ENCODE measurements around the gene SLC6A3. TPM values are rescaled to one million over a fixed set of nuclear protein-coding genes. Genes with fewer than 3 reads are reported as not detected.

SLC6A3 gene
- total and polyA plus RNA-seq, 2 donors (not counting 1 experiment from before 2014, with no cell fraction given): not detected

- Histone ChIP-seq H3K36me3 (ENCODE audit: control insufficient read depth, insufficient read depth, low read length) (no peaks in the 10 kb centered on the region), H3K4me2 (ENCODE audit: extremely low read depth, insufficient read depth, low read length) (no peak overlapping the region), H2AFZ (ENCODE audit: low read length) (no peak overlapping the region), H3K4me3 (replicated peaks in 1 of 4; ENCODE audit: control extremely low read depth in 1 of 4, insufficient read depth in 1 of 4, low read depth in 3 of 4, low read length in 4 of 4) (no peak overlapping the region), H3K9ac (ENCODE audit: insufficient read depth, low read length) (no peak overlapping the region), H3K79me2 (ENCODE audit: control insufficient read depth, insufficient read depth, low read length) (no peaks in the 10 kb centered on the region), H4K20me1 (ENCODE audit: control insufficient read depth, extremely low read depth, insufficient read depth, low read length) (no peaks in the 10 kb centered on the region), H3K4me1 (ENCODE audit: control insufficient read depth, extremely low read depth, insufficient read depth, low read length) (no peaks in the 10 kb centered on the region), H3K9me3 (ENCODE audit: control insufficient read depth, insufficient read depth, low read depth, low read length) (no peaks in the 10 kb centered on the region), H3K27me3 (ENCODE audit: control insufficient read depth, insufficient read depth, low read length) (peaks cover 17% of the 10 kb centered on the region), H3K27ac (ENCODE audit: insufficient read depth, low read length) (no peak overlapping the region)
- TF ChIP-seq CTCF (conservative IDR thresholded peaks at IDR 0.05 in 1 of 2, IDR thresholded peaks at IDR 0.05 in 1 of 2; ENCODE audit: low read depth in 1 of 2, low read length in 2 of 2) (no peak), EZH2 (IDR thresholded peaks at IDR 0.05; ENCODE audit: low read length, missing control alignments) (no peak)
- no peak for DNase-seq (ENCODE audit: low read depth in 2 of 2)
Measured at GRCh38 chr5:1390861-1391600, 54.2 kb downstream of the SLC6A3 start.

- Histone ChIP-seq H3K27ac (ENCODE audit: insufficient read depth, low read length) (no peak overlapping the region), H3K27me3 (ENCODE audit: control insufficient read depth, insufficient read depth, low read length) (peaks cover 17% of the 10 kb centered on the region), H3K36me3 (ENCODE audit: control insufficient read depth, insufficient read depth, low read length) (no peaks in the 10 kb centered on the region), H3K4me3 (replicated peaks in 1 of 4; ENCODE audit: control extremely low read depth in 1 of 4, insufficient read depth in 1 of 4, low read depth in 3 of 4, low read length in 4 of 4) (no peak overlapping the region), H3K79me2 (ENCODE audit: control insufficient read depth, insufficient read depth, low read length) (no peaks in the 10 kb centered on the region), H3K9me3 (ENCODE audit: control insufficient read depth, insufficient read depth, low read depth, low read length) (no peaks in the 10 kb centered on the region), H3K4me2 (ENCODE audit: extremely low read depth, insufficient read depth, low read length) (no peak overlapping the region), H4K20me1 (ENCODE audit: control insufficient read depth, extremely low read depth, insufficient read depth, low read length) (no peaks in the 10 kb centered on the region), H2AFZ (ENCODE audit: low read length) (no peak overlapping the region), H3K4me1 (ENCODE audit: control insufficient read depth, extremely low read depth, insufficient read depth, low read length) (no peaks in the 10 kb centered on the region), H3K9ac (ENCODE audit: insufficient read depth, low read length) (no peak overlapping the region)
- TF ChIP-seq CTCF (conservative IDR thresholded peaks at IDR 0.05 in 1 of 2, IDR thresholded peaks at IDR 0.05 in 1 of 2; ENCODE audit: low read depth in 1 of 2, low read length in 2 of 2) (no peak), EZH2 (IDR thresholded peaks at IDR 0.05; ENCODE audit: low read length, missing control alignments) (no peak)
- no peak for DNase-seq (ENCODE audit: low read depth in 2 of 2)
Measured at GRCh38 chr5:1390333-1390732, 54.9 kb downstream of the SLC6A3 start.

- peaks cover 17% of the 10 kb centered on the region for H3K27me3 ChIP-seq (ENCODE audit: control insufficient read depth, insufficient read depth, low read length)
- H2AFZ ChIP-seq (ENCODE audit: low read length): no peak overlapping the region
Measured at GRCh38 chr5:1388383-1388967, 56.8 kb downstream of the SLC6A3 start.

More at GRCh38 chr5:1388383-1388967, 56.8 kb downstream of the SLC6A3 start:
- H3K36me3 ChIP-seq (ENCODE audit: control insufficient read depth, insufficient read depth, low read length): no peaks in the 10 kb centered on the region
- no peak for TF ChIP-seq CTCF (conservative IDR thresholded peaks at IDR 0.05 in 1 of 2, IDR thresholded peaks at IDR 0.05 in 1 of 2; ENCODE audit: low read depth in 1 of 2, low read length in 2 of 2)
- TF ChIP-seq EZH2 (IDR thresholded peaks at IDR 0.05; ENCODE audit: low read length, missing control alignments): no peak
- no peaks in the 10 kb centered on the region for H4K20me1 ChIP-seq (ENCODE audit: control insufficient read depth, extremely low read depth, insufficient read depth, low read length)
- H3K27ac ChIP-seq (ENCODE audit: insufficient read depth, low read length): no peak overlapping the region
- H3K9me3 ChIP-seq (ENCODE audit: control insufficient read depth, insufficient read depth, low read depth, low read length): no peaks in the 10 kb centered on the region
- no peaks in the 10 kb centered on the region for H3K79me2 ChIP-seq (ENCODE audit: control insufficient read depth, insufficient read depth, low read length)
- H3K4me1 ChIP-seq (ENCODE audit: control insufficient read depth, extremely low read depth, insufficient read depth, low read length): no peaks in the 10 kb centered on the region
- H3K4me3 ChIP-seq (replicated peaks in 1 of 4; ENCODE audit: control extremely low read depth in 1 of 4, insufficient read depth in 1 of 4, low read depth in 3 of 4, low read length in 4 of 4): no peak overlapping the region
- H3K9ac ChIP-seq (ENCODE audit: insufficient read depth, low read length): no peak overlapping the region
- no peak for DNase-seq (ENCODE audit: low read depth in 2 of 2)
- H3K4me2 ChIP-seq (ENCODE audit: extremely low read depth, insufficient read depth, low read length): no peak overlapping the region

Measured in fibroblast of lung (primary cell).